NCI-H1092 (cell line): ENCODE results near the gene SMYD3.

ENCODE experiments used
- DNase-seq: peaks from one replicate; lab custom pipeline; 2025; lab: John Stamatoyannopoulos, UW

Gene SMYD3

DNA sequence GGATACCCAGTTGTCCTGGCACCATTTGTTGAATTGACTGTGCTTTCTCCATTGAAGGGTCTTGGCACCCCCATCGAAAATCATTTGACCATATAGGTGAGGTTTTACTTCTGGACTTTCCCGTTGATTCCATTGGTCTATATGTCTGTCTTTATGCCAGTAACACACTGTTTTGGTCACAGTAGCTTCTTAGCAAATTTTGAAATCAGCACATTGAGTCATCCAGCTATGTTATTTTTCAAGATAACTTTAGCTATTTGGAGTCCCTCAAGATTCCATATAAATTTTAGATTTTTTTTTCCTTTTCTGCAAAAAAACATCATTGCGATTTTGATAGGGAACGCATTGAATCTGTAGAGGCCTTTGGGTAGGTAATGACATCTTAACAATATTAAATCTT lies 235.6 kb downstream of the SMYD3 start:
- DNase-seq: no peak

DNA sequence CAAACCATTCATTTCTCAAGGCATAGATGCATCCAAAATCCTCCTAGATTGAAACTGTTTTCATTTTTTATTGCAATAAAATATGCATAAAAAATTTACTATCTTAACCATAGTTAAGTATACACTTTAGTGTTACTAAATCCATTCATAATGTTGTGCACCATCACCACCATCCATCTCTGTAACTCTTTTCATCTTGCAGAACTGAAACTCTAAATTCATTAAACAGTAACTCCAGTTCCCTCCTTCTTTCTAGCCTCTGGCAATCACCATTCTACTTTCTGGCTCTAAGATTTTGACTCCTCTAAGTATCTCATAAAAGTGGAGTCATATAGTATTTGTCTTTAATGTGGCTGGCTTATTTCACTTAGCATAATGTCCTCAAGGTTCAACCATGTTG lies 236.8 kb downstream of the SMYD3 start:
- no peak for DNase-seq

DNA sequence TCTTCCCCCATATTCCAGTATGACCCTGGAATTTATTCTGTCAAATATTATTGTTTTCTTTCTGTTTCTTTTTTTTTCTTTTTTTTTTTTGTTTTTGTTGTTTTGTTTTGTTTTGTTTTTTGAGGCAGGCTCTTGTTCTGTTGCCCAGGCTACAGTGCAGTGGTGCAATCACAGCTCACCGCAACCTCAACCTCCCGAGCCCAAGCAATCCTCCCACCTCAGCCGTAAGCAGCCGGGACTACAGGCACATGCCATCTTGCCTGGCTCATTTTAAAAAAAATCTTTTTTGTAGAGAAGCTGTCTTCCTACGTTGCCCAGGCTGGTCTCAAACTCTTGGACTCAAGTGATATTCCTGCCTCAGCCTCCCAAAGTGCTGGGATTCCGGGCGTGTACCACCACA lies 237.6 kb downstream of the SMYD3 start:
- no peak for DNase-seq

DNA sequence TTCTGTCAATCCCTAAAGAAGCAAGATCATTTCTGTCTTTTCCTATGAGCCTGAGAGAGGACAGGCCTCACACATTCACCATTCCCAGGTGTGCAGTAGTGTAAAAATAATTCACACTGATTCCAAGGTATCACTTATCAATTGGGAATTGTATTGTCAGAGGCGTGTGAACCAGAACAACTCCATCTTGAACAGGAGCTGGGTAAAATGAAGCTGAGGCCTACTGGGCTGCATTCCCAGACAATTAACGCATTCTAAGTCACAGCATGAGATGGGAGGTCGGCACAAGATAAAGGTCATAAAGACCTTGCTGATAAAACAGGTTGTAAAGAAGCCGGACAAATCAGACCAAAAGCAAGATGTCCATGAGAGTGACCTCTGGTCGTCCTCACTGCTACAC lies 239.2 kb downstream of the SMYD3 start:
- no peak for DNase-seq

- no peak for DNase-seq
Measured at GRCh38 chr1:246267426-246267825, 239.7 kb downstream of the SMYD3 start.

GRCh38 chr1:246265481-246265880 lies 241.6 kb downstream of the SMYD3 start:
- no peak for DNase-seq

- no peak for DNase-seq
Measured at GRCh38 chr1:246262281-246262680, 244.8 kb downstream of the SMYD3 start.

DNA sequence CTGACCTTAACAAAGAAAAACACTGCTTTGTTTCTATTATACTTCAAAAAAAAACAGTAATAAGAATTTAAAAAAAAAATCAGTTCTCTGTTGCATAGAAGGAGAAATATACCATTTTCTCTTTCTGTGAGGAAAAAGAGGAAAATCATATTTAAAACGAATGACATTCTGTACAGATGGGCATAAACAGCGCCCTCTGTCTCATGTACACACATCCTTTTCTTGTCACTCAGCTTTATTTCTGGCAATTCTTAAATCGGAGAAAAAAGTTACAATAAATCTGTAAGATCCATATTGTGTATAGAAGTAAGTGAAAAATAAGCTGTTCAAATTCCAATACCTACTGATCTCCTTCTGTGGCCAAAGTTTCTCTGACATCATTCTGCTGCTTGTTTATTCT lies 245.4 kb downstream of the SMYD3 start:
- no peak for DNase-seq

DNA sequence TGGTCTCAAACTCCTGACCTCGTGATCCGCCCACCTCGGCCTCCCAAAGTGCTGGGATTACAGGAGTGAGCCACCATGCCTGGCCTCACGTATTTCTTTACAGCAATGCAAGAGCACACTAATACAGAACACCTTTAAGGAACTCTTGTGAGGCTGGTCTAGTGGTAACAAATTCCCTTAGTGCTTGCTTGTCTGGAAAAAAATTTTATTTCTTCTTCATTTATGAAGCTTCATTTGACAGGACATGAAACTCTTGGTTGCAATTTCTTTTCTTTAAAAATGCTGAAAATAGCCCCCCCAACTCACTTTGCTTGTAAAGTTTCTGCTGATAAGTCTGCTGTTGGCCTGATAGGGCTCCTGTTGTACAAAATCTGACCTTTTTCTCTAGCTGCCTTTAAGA lies 248.8 kb downstream of the SMYD3 start:
- DNase-seq: no peak

GRCh38 chr1:246255773-246256172 lies 251.3 kb downstream of the SMYD3 start:
- no peak for DNase-seq

DNA sequence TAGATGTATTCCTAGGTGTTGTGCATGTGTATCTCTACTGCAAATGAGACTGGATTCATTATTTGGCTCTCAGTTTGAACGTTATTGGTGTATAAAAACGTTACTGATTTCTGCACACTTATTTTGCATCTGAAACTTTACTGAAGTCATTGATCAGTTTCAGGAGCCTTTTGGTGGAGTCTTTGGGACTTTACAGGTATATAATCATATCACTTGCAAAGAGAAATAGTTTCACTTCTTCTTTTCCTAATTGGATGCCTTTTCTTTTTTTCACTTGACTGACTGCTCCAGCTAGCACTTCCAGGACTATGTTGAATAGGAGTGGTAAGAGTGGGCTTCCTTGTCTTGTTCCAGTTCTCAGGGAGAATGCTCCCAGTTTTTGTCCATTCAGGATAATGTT lies 252.2 kb downstream of the SMYD3 start:
- DNase-seq: no peak

DNA sequence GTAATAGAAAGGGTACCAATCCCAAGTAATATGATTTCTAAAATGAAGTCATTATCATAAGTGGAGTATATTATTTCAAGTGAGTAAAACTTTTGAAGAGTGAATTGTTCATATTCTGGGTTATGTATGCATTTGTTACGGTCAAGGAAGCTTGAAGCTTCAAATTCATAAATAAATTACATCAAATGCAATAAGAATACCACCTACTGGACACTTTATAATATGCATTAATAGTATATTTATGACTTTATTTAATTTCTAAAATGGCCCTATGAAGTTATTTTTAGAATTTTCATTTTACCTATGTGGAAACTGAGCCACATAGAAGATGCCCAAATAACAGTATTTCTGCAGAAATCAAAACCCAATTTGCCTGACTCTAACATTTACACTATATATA lies 260.6 kb downstream of the SMYD3 start:
- DNase-seq: no peak

DNA sequence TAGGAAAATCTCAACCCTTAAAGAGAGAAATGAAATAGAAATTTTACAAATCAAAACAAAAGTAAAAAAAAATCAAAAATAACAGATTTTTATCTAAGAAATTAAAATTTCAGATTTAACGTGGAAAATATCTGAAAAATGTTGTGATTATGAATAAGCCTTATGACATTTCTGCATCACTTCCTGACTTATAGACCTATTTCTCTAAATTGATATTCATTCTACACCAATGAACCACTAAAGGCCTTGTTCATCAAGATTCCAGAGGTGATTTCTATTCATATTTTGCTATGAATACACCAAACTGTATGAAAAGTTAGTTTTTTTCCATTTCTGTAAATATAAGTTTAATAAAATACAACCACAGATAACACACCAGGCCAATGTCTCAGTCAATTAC lies 261.5 kb downstream of the SMYD3 start:
- no peak for DNase-seq

GRCh38 chr1:246232126-246232525 lies 275.0 kb downstream of the SMYD3 start:
- DNase-seq: no peak

DNA sequence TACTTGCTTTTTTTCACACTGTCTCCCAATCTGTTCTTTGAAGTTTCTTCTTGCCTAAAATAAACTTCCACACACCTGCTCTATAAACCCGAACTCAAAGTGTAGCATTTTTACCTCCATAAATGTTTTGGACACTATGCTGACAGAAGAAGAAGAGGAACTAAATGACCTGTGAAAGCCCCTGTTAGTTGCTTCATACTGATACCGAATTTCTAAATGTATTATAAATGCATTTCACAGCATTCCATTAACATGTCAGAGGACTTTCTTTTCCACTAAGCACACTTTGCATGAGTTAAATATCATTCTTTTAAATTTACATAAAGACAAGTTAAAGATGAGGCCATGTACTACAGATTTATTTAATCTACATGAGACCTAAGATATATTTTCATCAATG lies 281.0 kb downstream of the SMYD3 start:
- DNase-seq: no peak

GRCh38 chr1:246221485-246222255 lies 285.4 kb downstream of the SMYD3 start:
- no peak for DNase-seq

DNA sequence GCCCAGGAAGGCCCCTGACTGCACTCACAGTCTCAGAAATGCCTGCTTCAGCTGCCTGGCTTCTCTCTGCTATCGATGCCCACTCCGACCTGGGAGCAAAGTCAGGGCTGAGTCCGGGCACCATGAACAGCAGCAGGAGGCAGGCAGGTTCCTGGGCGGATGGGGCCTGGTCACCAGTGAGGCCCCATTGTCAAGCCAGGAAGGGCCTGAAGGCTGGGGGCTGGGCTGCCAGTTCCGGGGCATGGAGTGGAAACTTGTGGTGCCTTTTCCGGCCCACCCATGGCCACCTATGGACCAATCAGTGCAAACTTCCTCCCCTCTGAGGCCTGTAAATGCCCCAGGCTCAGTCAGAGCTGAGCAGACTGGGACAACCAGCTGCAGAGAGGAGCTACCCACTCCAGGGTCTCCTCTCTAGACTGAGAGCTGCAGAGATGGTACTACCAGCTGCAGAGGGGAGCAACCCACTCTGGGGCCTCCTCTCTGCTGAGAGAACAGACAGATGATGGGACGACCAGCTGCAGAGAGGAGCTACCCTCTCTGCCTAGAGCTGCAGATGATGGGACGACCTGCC lies 286.5 kb downstream of the SMYD3 start:
- no peak for DNase-seq

- peak; percentile 91 for DNase-seq
Measured at GRCh38 chr1:246219508-246220030, 287.5 kb downstream of the SMYD3 start.

- no peak for DNase-seq
Measured at GRCh38 chr1:246218686-246219085, 288.4 kb downstream of the SMYD3 start.

- DNase-seq: no peak
Measured at GRCh38 chr1:246216906-246217305, 290.2 kb downstream of the SMYD3 start.

GRCh38 chr1:246215510-246215903 lies 291.6 kb downstream of the SMYD3 start:
- no peak for DNase-seq

- no peak for DNase-seq
Measured at GRCh38 chr1:246214708-246215509, 292.2 kb downstream of the SMYD3 start.

DNA sequence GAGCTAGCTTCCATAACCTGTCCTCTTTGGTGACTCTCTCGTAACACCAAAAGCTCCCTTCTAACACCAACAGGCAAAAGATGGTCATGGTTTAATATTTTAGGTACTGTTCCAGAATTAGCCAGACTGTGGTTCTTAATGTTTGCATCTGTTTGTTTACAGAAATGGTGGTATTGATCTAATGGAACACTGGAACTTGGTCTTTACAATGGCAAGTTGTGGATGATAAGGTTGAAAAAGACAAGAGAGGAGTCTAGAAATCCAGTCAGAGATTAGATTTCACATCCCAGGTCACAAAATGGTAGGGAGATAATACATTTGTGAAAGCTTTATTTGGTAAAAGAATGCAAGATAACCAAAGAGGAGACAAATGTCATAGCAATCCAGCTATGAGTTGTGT lies 293.1 kb downstream of the SMYD3 start:
- no peak for DNase-seq
